ENCODE results near the gene CST9L. TPM values are rescaled to one million over a fixed set of nuclear protein-coding genes. Genes with fewer than 3 reads are reported as not detected.

The CST9L gene
- total RNA-seq, 4 donors from 2014 or later, result not detected

DNA sequence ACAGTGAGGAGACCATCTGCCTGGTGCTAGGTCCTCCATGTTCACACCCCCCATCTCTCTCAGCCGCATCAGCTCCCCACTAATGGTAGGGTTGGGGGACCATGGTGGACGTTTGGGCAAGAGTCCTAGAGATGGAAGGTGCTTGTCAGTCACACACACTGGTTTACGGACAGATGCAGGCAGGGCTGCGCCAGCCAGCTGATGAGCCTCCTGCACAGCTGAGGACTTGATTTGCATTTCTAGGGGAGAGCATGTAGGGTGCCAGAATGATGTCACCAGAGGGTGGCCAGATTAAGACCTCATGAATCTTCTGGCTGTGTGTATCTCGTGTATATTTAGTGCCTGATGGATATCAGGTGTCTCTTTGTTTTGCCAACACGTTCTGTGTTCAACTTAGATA lies 48.7 kb downstream of the CST9L start:
- DNase-seq (ENCODE audit: low spot score in 2 of 2), result no peak
- Histone ChIP-seq H3K27ac (no peak overlapping the region), H3K36me3 (no peaks in the 10 kb centered on the region), H3K4me1 (no peaks in the 10 kb centered on the region), H3K9me3 (no peaks in the 10 kb centered on the region), H3K27me3 (no peaks in the 10 kb centered on the region), H3K4me3 (no peak overlapping the region)
- 66% methylated on average over 5 of the region's 6 CpGs for WGBS
- TF ChIP-seq POLR2AphosphoS5 (IDR thresholded peaks at IDR 0.05) (no peak), EP300 (IDR thresholded peaks at IDR 0.05) (no peak), POLR2A (IDR thresholded peaks at IDR 0.05) (no peak)
- TF ChIP-seq, protein P1, sequence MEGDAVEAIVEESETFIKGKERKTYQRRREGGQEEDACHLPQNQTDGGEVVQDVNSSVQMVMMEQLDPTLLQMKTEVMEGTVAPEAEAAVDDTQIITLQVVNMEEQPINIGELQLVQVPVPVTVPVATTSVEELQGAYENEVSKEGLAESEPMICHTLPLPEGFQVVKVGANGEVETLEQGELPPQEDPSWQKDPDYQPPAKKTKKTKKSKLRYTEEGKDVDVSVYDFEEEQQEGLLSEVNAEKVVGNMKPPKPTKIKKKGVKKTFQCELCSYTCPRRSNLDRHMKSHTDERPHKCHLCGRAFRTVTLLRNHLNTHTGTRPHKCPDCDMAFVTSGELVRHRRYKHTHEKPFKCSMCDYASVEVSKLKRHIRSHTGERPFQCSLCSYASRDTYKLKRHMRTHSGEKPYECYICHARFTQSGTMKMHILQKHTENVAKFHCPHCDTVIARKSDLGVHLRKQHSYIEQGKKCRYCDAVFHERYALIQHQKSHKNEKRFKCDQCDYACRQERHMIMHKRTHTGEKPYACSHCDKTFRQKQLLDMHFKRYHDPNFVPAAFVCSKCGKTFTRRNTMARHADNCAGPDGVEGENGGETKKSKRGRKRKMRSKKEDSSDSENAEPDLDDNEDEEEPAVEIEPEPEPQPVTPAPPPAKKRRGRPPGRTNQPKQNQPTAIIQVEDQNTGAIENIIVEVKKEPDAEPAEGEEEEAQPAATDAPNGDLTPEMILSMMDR (IDR thresholded peaks at IDR 0.05), result no peak

DNA sequence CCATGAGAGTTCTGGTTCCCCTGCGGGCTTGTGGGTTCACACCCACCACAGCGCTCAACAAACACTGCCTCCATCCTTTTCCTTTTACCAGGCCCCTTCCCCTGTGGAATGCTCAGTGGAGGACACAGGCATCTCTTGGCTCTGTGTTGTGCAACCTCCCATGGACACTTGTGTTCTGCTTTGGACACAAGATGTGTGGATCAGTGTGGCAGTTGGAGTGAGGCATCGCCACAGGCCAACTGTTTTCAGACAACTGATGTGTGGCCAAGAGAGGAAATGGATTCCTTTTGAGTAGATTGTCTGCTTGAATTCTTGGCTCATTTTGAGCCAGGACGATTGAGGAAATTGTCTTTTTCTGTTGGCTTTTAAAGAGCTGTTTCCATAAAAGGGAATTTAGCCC lies 50.6 kb downstream of the CST9L start:
- Histone ChIP-seq H3K9me3 (no peaks in the 10 kb centered on the region), H3K27ac (no peak overlapping the region), H3K4me3 (no peak overlapping the region), H3K27me3 (no peaks in the 10 kb centered on the region), H3K4me1 (no peaks in the 10 kb centered on the region), H3K36me3 (no peaks in the 10 kb centered on the region)
- 68% methylated on average over 4 of the region's 4 CpGs for WGBS
- TF ChIP-seq EP300 (IDR thresholded peaks at IDR 0.05) (no peak), POLR2A (IDR thresholded peaks at IDR 0.05) (no peak), POLR2AphosphoS5 (IDR thresholded peaks at IDR 0.05) (no peak)
- TF ChIP-seq, protein P1 (IDR thresholded peaks at IDR 0.05), result no peak
- no peak for DNase-seq (ENCODE audit: low spot score in 2 of 2)

DNA sequence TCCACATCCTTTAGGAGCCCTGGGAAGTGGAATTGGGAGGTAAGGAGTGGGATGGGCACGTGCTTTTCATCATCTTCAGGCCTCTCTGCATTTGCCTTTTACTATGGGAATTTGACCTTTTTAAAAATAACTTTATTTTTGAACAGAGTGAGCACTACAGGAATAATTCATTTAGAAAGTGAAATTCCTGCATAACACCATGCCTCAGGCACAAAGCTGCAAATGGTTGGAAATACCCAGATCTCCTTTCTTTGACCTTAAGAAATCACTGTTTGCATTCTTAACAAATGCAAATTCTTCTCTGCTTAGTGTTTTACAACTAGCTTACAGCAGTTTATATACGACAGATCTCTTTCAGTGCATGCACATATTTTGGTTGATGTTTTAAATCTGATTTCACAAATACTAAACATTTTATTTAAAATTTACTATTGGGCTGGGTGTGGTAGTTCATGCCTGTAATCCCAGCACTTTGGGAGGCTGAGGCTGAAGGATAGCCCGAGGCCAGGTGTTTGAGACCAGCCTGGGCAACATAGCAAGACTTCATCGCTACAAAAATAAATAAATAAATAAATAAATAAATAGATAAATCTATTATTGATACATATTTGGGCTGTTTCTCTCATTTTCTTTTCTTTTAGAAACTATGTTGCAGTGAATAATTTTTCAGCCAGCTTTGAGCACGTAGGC lies 52.9 kb downstream of the CST9L start:
- TF ChIP-seq POLR2A (IDR thresholded peaks at IDR 0.05) (no peak), EP300 (IDR thresholded peaks at IDR 0.05) (no peak), POLR2AphosphoS5 (IDR thresholded peaks at IDR 0.05) (no peak)
- TF ChIP-seq, protein P1 (IDR thresholded peaks at IDR 0.05), result no peak
- Histone ChIP-seq H3K4me1 (no peaks in the 10 kb centered on the region), H3K27ac (no peak overlapping the region), H3K9me3 (no peaks in the 10 kb centered on the region), H3K4me3 (no peak overlapping the region), H3K36me3 (no peaks in the 10 kb centered on the region), H3K27me3 (no peaks in the 10 kb centered on the region)
- 67% methylated on average over 5 of the region's 5 CpGs for WGBS
- DNase-seq (ENCODE audit: low spot score in 2 of 2), result no peak

DNA sequence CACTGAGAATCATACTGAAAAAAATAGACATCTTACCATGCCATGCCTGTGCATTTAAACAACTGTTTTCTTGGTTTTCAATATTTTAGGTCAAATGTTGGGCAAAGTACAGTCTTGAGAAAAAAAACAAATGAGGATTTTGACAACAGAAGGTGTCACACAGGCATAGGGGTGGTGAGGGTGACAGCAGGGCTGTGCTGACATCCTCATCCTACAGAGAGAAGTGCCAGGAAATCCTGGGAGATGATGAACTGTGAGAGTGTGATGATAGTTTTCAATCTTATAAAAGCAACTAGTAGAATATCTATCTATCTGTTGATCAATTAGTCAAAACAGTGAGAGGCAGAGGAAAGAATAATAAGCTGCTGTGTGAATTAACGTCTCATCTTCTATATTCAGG lies 53.4 kb downstream of the CST9L start:
- Histone ChIP-seq H3K4me1 (no peaks in the 10 kb centered on the region), H3K36me3 (no peaks in the 10 kb centered on the region), H3K4me3 (no peak overlapping the region), H3K9me3 (no peaks in the 10 kb centered on the region), H3K27ac (no peak overlapping the region), H3K27me3 (no peaks in the 10 kb centered on the region)
- TF ChIP-seq POLR2A (IDR thresholded peaks at IDR 0.05) (no peak), POLR2AphosphoS5 (IDR thresholded peaks at IDR 0.05) (no peak), EP300 (IDR thresholded peaks at IDR 0.05) (no peak)
- TF ChIP-seq, protein P1 (IDR thresholded peaks at IDR 0.05), result no peak
- 39% methylated on average over 1 of the region's 1 CpG for WGBS
- no peak for DNase-seq (ENCODE audit: low spot score in 2 of 2)

Other genes with a start within 250 kb of the CST9L start
- 10 to 100 TPM; 18.3 to 64.5 (median 43.9) TPM for gene NXT1, start 217.7 kb downstream of the CST9L start, total RNA-seq
- gene GZF1, start 206.3 kb downstream of the CST9L start, total RNA-seq, result 10 to 100 TPM; 11.1 to 19.1 (median 15.2) TPM
- 10 to 100 TPM in 1 of 4 donors, 1 to 10 TPM in 3; 6.6 to 21.6 (median 8.9) TPM for gene NAPB, start 147.0 kb downstream of the CST9L start, total RNA-seq
- not detected for gene CSTL1, start 128.8 kb downstream of the CST9L start, total RNA-seq
- gene CST11, start 115.6 kb downstream of the CST9L start, total RNA-seq, result not detected
- gene CST8, start 77.4 kb downstream of the CST9L start, total RNA-seq, result not detected
- not detected for gene CST9, start 37.4 kb upstream of the CST9L start, total RNA-seq
- 100 to 1,000 TPM; 258 to 476 (median 386) TPM for gene CST3, start 69.5 kb upstream of the CST9L start, total RNA-seq
- gene CST4, start 120.6 kb upstream of the CST9L start, total RNA-seq, result not detected
- gene CST1, start 182.5 kb upstream of the CST9L start, total RNA-seq, result 10 to 100 TPM in 1 of 4 donors, not detected in 3; 11.2 TPM